Measurements from ENCODE around the gene IL20RA.

The IL20RA gene

GRCh38 chr6:136994782-136995181 is 50.0 kb downstream of the IL20RA start:
- H3K4me3 ChIP-seq (ENCODE audit: insufficient read depth, low read depth, low read length, poor library complexity, severe bottlenecking) = no peak overlapping the region
- no peaks in the 10 kb centered on the region for H3K9me3 ChIP-seq (ENCODE audit: control insufficient read depth, low read length)
- H3K27me3 ChIP-seq (replicated peaks; ENCODE audit: control insufficient read depth, insufficient read depth, low read length, poor library complexity, severe bottlenecking) = peaks cover 10% of the 10 kb centered on the region
- no peaks in the 10 kb centered on the region for H3K36me3 ChIP-seq (ENCODE audit: control insufficient read depth, insufficient read depth, low read length)
- H3K27ac ChIP-seq (ENCODE audit: insufficient read depth, low read length, poor library complexity, severe bottlenecking) = no peak overlapping the region
- H3K4me1 ChIP-seq (ENCODE audit: control insufficient read depth, insufficient read depth, low read length, poor library complexity, severe bottlenecking) = peaks cover 4% of the 10 kb centered on the region
- no peak for DNase-seq

GRCh38 chr6:136992113-136992512 is 52.7 kb downstream of the IL20RA start:
- H3K9me3 ChIP-seq (ENCODE audit: control insufficient read depth, low read length) = no peaks in the 10 kb centered on the region
- H3K4me3 ChIP-seq (ENCODE audit: insufficient read depth, low read depth, low read length, poor library complexity, severe bottlenecking) = no peak overlapping the region
- H3K4me1 ChIP-seq (ENCODE audit: control insufficient read depth, insufficient read depth, low read length, poor library complexity, severe bottlenecking) = peaks cover 8% of the 10 kb centered on the region
- no peak for DNase-seq
- peaks cover 18% of the 10 kb centered on the region for H3K27me3 ChIP-seq (replicated peaks; ENCODE audit: control insufficient read depth, insufficient read depth, low read length, poor library complexity, severe bottlenecking)
- H3K36me3 ChIP-seq (ENCODE audit: control insufficient read depth, insufficient read depth, low read length) = no peaks in the 10 kb centered on the region
- no peak overlapping the region for H3K27ac ChIP-seq (ENCODE audit: insufficient read depth, low read length, poor library complexity, severe bottlenecking)

GRCh38 chr6:136991646-136992045 is 53.1 kb downstream of the IL20RA start:
- peaks cover 8% of the 10 kb centered on the region for H3K4me1 ChIP-seq (ENCODE audit: control insufficient read depth, insufficient read depth, low read length, poor library complexity, severe bottlenecking)
- no peaks in the 10 kb centered on the region for H3K36me3 ChIP-seq (ENCODE audit: control insufficient read depth, insufficient read depth, low read length)
- H3K27me3 ChIP-seq (replicated peaks; ENCODE audit: control insufficient read depth, insufficient read depth, low read length, poor library complexity, severe bottlenecking) = peaks cover 18% of the 10 kb centered on the region
- DNase-seq = no peak
- H3K27ac ChIP-seq (ENCODE audit: insufficient read depth, low read length, poor library complexity, severe bottlenecking) = no peak overlapping the region
- no peak overlapping the region for H3K4me3 ChIP-seq (ENCODE audit: insufficient read depth, low read depth, low read length, poor library complexity, severe bottlenecking)
- H3K9me3 ChIP-seq (ENCODE audit: control insufficient read depth, low read length) = no peaks in the 10 kb centered on the region

- no peaks in the 10 kb centered on the region for H3K36me3 ChIP-seq (ENCODE audit: control insufficient read depth, insufficient read depth, low read length)
- no peaks in the 10 kb centered on the region for H3K9me3 ChIP-seq (ENCODE audit: control insufficient read depth, low read length)
- H3K27ac ChIP-seq (ENCODE audit: insufficient read depth, low read length, poor library complexity, severe bottlenecking) = no peak overlapping the region
- H3K27me3 ChIP-seq (replicated peaks; ENCODE audit: control insufficient read depth, insufficient read depth, low read length, poor library complexity, severe bottlenecking) = peaks cover 18% of the 10 kb centered on the region
- no peak overlapping the region for H3K4me3 ChIP-seq (ENCODE audit: insufficient read depth, low read depth, low read length, poor library complexity, severe bottlenecking)
- no peak for DNase-seq
- H3K4me1 ChIP-seq (ENCODE audit: control insufficient read depth, insufficient read depth, low read length, poor library complexity, severe bottlenecking) = peaks cover 8% of the 10 kb centered on the region
Measured at GRCh38 chr6:136990754-136991153, 54.0 kb downstream of the IL20RA start.

- DNase-seq = no peak
- no peaks in the 10 kb centered on the region for H3K36me3 ChIP-seq (ENCODE audit: control insufficient read depth, insufficient read depth, low read length)
- H3K27me3 ChIP-seq (replicated peaks; ENCODE audit: control insufficient read depth, insufficient read depth, low read length, poor library complexity, severe bottlenecking) = peaks cover 18% of the 10 kb centered on the region
- H3K4me3 ChIP-seq (ENCODE audit: insufficient read depth, low read depth, low read length, poor library complexity, severe bottlenecking) = no peak overlapping the region
- no peaks in the 10 kb centered on the region for H3K9me3 ChIP-seq (ENCODE audit: control insufficient read depth, low read length)
- H3K4me1 ChIP-seq (ENCODE audit: control insufficient read depth, insufficient read depth, low read length, poor library complexity, severe bottlenecking) = peaks cover 8% of the 10 kb centered on the region
- no peak overlapping the region for H3K27ac ChIP-seq (ENCODE audit: insufficient read depth, low read length, poor library complexity, severe bottlenecking)
Measured at GRCh38 chr6:136990242-136990578, 54.6 kb downstream of the IL20RA start.

GRCh38 chr6:136989571-136990241 is 55.1 kb downstream of the IL20RA start:
- H3K4me3 ChIP-seq (ENCODE audit: insufficient read depth, low read depth, low read length, poor library complexity, severe bottlenecking) = no peak overlapping the region
- H3K9me3 ChIP-seq (ENCODE audit: control insufficient read depth, low read length) = no peaks in the 10 kb centered on the region
- no peaks in the 10 kb centered on the region for H3K36me3 ChIP-seq (ENCODE audit: control insufficient read depth, insufficient read depth, low read length)
- H3K27me3 ChIP-seq (replicated peaks; ENCODE audit: control insufficient read depth, insufficient read depth, low read length, poor library complexity, severe bottlenecking) = peaks cover 18% of the 10 kb centered on the region
- H3K4me1 ChIP-seq (ENCODE audit: control insufficient read depth, insufficient read depth, low read length, poor library complexity, severe bottlenecking) = peaks cover 8% of the 10 kb centered on the region
- no peak for DNase-seq
- H3K27ac ChIP-seq (ENCODE audit: insufficient read depth, low read length, poor library complexity, severe bottlenecking) = no peak overlapping the region

GRCh38 chr6:136987526-136987925 is 57.2 kb downstream of the IL20RA start:
- Histone ChIP-seq H3K27ac (ENCODE audit: insufficient read depth, low read length, poor library complexity, severe bottlenecking) (no peak overlapping the region), H3K27me3 (replicated peaks; ENCODE audit: control insufficient read depth, insufficient read depth, low read length, poor library complexity, severe bottlenecking) (peaks cover 18% of the 10 kb centered on the region), H3K4me1 (ENCODE audit: control insufficient read depth, insufficient read depth, low read length, poor library complexity, severe bottlenecking) (peaks cover 8% of the 10 kb centered on the region), H3K9me3 (ENCODE audit: control insufficient read depth, low read length) (no peaks in the 10 kb centered on the region), H3K4me3 (ENCODE audit: insufficient read depth, low read depth, low read length, poor library complexity, severe bottlenecking) (no peak overlapping the region), H3K36me3 (ENCODE audit: control insufficient read depth, insufficient read depth, low read length) (no peaks in the 10 kb centered on the region)
- no peak for DNase-seq

GRCh38 chr6:136985502-136985901 is 59.3 kb downstream of the IL20RA start:
- H3K4me1 ChIP-seq (ENCODE audit: control insufficient read depth, insufficient read depth, low read length, poor library complexity, severe bottlenecking) = peaks cover 8% of the 10 kb centered on the region
- no peak for DNase-seq
- no peak overlapping the region for H3K27ac ChIP-seq (ENCODE audit: insufficient read depth, low read length, poor library complexity, severe bottlenecking)
- H3K36me3 ChIP-seq (ENCODE audit: control insufficient read depth, insufficient read depth, low read length) = no peaks in the 10 kb centered on the region
- H3K27me3 ChIP-seq (replicated peaks; ENCODE audit: control insufficient read depth, insufficient read depth, low read length, poor library complexity, severe bottlenecking) = peaks cover 14% of the 10 kb centered on the region
- H3K4me3 ChIP-seq (ENCODE audit: insufficient read depth, low read depth, low read length, poor library complexity, severe bottlenecking) = no peak overlapping the region
- no peaks in the 10 kb centered on the region for H3K9me3 ChIP-seq (ENCODE audit: control insufficient read depth, low read length)

GRCh38 chr6:136984578-136984977 is 60.2 kb downstream of the IL20RA start:
- no peaks in the 10 kb centered on the region for H3K9me3 ChIP-seq (ENCODE audit: control insufficient read depth, low read length)
- no peak for DNase-seq
- no peak overlapping the region for H3K4me3 ChIP-seq (ENCODE audit: insufficient read depth, low read depth, low read length, poor library complexity, severe bottlenecking)
- H3K4me1 ChIP-seq (ENCODE audit: control insufficient read depth, insufficient read depth, low read length, poor library complexity, severe bottlenecking) = peaks cover 2% of the 10 kb centered on the region
- H3K36me3 ChIP-seq (ENCODE audit: control insufficient read depth, insufficient read depth, low read length) = no peaks in the 10 kb centered on the region
- no peak overlapping the region for H3K27ac ChIP-seq (ENCODE audit: insufficient read depth, low read length, poor library complexity, severe bottlenecking)
- peaks cover 6% of the 10 kb centered on the region for H3K27me3 ChIP-seq (replicated peaks; ENCODE audit: control insufficient read depth, insufficient read depth, low read length, poor library complexity, severe bottlenecking)

GRCh38 chr6:136983687-136984086 is 61.1 kb downstream of the IL20RA start:
- no peak overlapping the region for H3K27ac ChIP-seq (ENCODE audit: insufficient read depth, low read length, poor library complexity, severe bottlenecking)
- no peak for DNase-seq
- H3K4me3 ChIP-seq (ENCODE audit: insufficient read depth, low read depth, low read length, poor library complexity, severe bottlenecking) = no peak overlapping the region
- H3K4me1 ChIP-seq (ENCODE audit: control insufficient read depth, insufficient read depth, low read length, poor library complexity, severe bottlenecking) = no peaks in the 10 kb centered on the region
- H3K36me3 ChIP-seq (ENCODE audit: control insufficient read depth, insufficient read depth, low read length) = no peaks in the 10 kb centered on the region
- H3K9me3 ChIP-seq (ENCODE audit: control insufficient read depth, low read length) = no peaks in the 10 kb centered on the region
- H3K27me3 ChIP-seq (replicated peaks; ENCODE audit: control insufficient read depth, insufficient read depth, low read length, poor library complexity, severe bottlenecking) = no peaks in the 10 kb centered on the region
